Measurements from ENCODE around the gene MYLK. TPM values are rescaled to one million over a fixed set of nuclear protein-coding genes. Genes with fewer than 3 reads are reported as not detected.

MYLK gene
- total RNA-seq, 1 donor from 2014 or later, result 0.08 TPM

- no peak for DNase-seq (ENCODE audit: low spot score)
- H3K36me3 Mint-ChIP-seq (ENCODE audit: low read depth), result no peaks in the 10 kb centered on the region
- no peak overlapping the region for H3K4me3 Mint-ChIP-seq
- H3K27ac Mint-ChIP-seq, result no peak overlapping the region
- intact Hi-C loops (cut with micrococcal nuclease), result no loop called here
- peaks cover 5% of the 10 kb centered on the region for H3K9me3 Mint-ChIP-seq
- peaks cover 2% of the 10 kb centered on the region for H3K27me3 Mint-ChIP-seq (ENCODE audit: insufficient read depth)
- no peaks in the 10 kb centered on the region for H3K4me1 Mint-ChIP-seq (ENCODE audit: low read depth)
These were observed 223.2 kb downstream of the MYLK start for GRCh38 chr3:123660900-123661299.

GRCh38 chr3:123660141-123660675 is 223.9 kb downstream of the MYLK start:
- no peak overlapping the region for H3K27ac Mint-ChIP-seq
- DNase-seq (ENCODE audit: low spot score), result no peak
- peaks cover 5% of the 10 kb centered on the region for H3K9me3 Mint-ChIP-seq
- no peaks in the 10 kb centered on the region for H3K36me3 Mint-ChIP-seq (ENCODE audit: low read depth)
- intact Hi-C loops (cut with micrococcal nuclease), result no loop called here
- peaks cover 2% of the 10 kb centered on the region for H3K27me3 Mint-ChIP-seq (ENCODE audit: insufficient read depth)
- no peaks in the 10 kb centered on the region for H3K4me1 Mint-ChIP-seq (ENCODE audit: low read depth)
- no peak overlapping the region for H3K4me3 Mint-ChIP-seq

GRCh38 chr3:123658852-123659206 is 225.3 kb downstream of the MYLK start:
- DNase-seq (ENCODE audit: low spot score), result no peak
- Mint-ChIP-seq H3K4me3 (no peak overlapping the region), H3K36me3 (ENCODE audit: low read depth) (no peaks in the 10 kb centered on the region), H3K27ac (no peak overlapping the region), H3K27me3 (ENCODE audit: insufficient read depth) (peaks cover 2% of the 10 kb centered on the region), H3K9me3 (peaks cover 5% of the 10 kb centered on the region), H3K4me1 (ENCODE audit: low read depth) (no peaks in the 10 kb centered on the region)
- intact Hi-C loops (cut with micrococcal nuclease), result no loop called here

- no peak overlapping the region for H3K4me3 Mint-ChIP-seq
- no peak overlapping the region for H3K27ac Mint-ChIP-seq
- DNase-seq (ENCODE audit: low spot score), result no peak
- H3K36me3 Mint-ChIP-seq (ENCODE audit: low read depth), result no peaks in the 10 kb centered on the region
- peaks cover 2% of the 10 kb centered on the region for H3K27me3 Mint-ChIP-seq (ENCODE audit: insufficient read depth)
- intact Hi-C loops (cut with micrococcal nuclease), result no loop called here
- H3K4me1 Mint-ChIP-seq (ENCODE audit: low read depth), result no peaks in the 10 kb centered on the region
- H3K9me3 Mint-ChIP-seq, result peaks cover 5% of the 10 kb centered on the region
These were observed 225.8 kb downstream of the MYLK start for GRCh38 chr3:123658118-123658851.

- Mint-ChIP-seq H3K4me3 (no peak overlapping the region), H3K27me3 (ENCODE audit: insufficient read depth) (peaks cover 2% of the 10 kb centered on the region), H3K9me3 (peaks cover 5% of the 10 kb centered on the region), H3K27ac (no peak overlapping the region), H3K36me3 (ENCODE audit: low read depth) (no peaks in the 10 kb centered on the region), H3K4me1 (ENCODE audit: low read depth) (no peaks in the 10 kb centered on the region)
- intact Hi-C loops (cut with micrococcal nuclease), result no loop called here
- no peak for DNase-seq (ENCODE audit: low spot score)
These were observed 226.6 kb downstream of the MYLK start for GRCh38 chr3:123657568-123657967.

GRCh38 chr3:123657111-123657510 is 227.0 kb downstream of the MYLK start:
- no peak for DNase-seq (ENCODE audit: low spot score)
- peaks cover 2% of the 10 kb centered on the region for H3K27me3 Mint-ChIP-seq (ENCODE audit: insufficient read depth)

GRCh38 chr3:123656691-123657090 is 227.4 kb downstream of the MYLK start:
- Mint-ChIP-seq H3K4me1 (ENCODE audit: low read depth) (no peaks in the 10 kb centered on the region), H3K36me3 (ENCODE audit: low read depth) (no peaks in the 10 kb centered on the region), H3K4me3 (no peak overlapping the region), H3K27me3 (ENCODE audit: insufficient read depth) (peaks cover 2% of the 10 kb centered on the region), H3K27ac (no peak overlapping the region), H3K9me3 (peaks cover 5% of the 10 kb centered on the region)
- DNase-seq (ENCODE audit: low spot score), result no peak
- intact Hi-C loops (cut with micrococcal nuclease), result no loop called here

More at GRCh38 chr3:123657111-123657510, 227.0 kb downstream of the MYLK start:
- Mint-ChIP-seq H3K36me3 (ENCODE audit: low read depth) (no peaks in the 10 kb centered on the region), H3K4me1 (ENCODE audit: low read depth) (no peaks in the 10 kb centered on the region), H3K27ac (no peak overlapping the region), H3K9me3 (peaks cover 5% of the 10 kb centered on the region), H3K4me3 (no peak overlapping the region)
- intact Hi-C loops (cut with micrococcal nuclease), result no loop called here

GRCh38 chr3:123656274-123656673 is 227.9 kb downstream of the MYLK start:
- Mint-ChIP-seq H3K27ac (no peak overlapping the region), H3K4me3 (no peak overlapping the region), H3K36me3 (ENCODE audit: low read depth) (no peaks in the 10 kb centered on the region), H3K27me3 (ENCODE audit: insufficient read depth) (peaks cover 2% of the 10 kb centered on the region), H3K4me1 (ENCODE audit: low read depth) (no peaks in the 10 kb centered on the region), H3K9me3 (peaks cover 5% of the 10 kb centered on the region)
- DNase-seq (ENCODE audit: low spot score), result no peak
- intact Hi-C loops (cut with micrococcal nuclease), result no loop called here

GRCh38 chr3:123655400-123655799 is 228.7 kb downstream of the MYLK start:
- Mint-ChIP-seq H3K4me3 (no peak overlapping the region), H3K4me1 (ENCODE audit: low read depth) (no peaks in the 10 kb centered on the region), H3K27me3 (ENCODE audit: insufficient read depth) (peaks cover 2% of the 10 kb centered on the region), H3K9me3 (peaks cover 5% of the 10 kb centered on the region), H3K36me3 (ENCODE audit: low read depth) (no peaks in the 10 kb centered on the region), H3K27ac (no peak overlapping the region)
- intact Hi-C loops (cut with micrococcal nuclease), result no loop called here
- no peak for DNase-seq (ENCODE audit: low spot score)

GRCh38 chr3:123653221-123653682 is 230.9 kb downstream of the MYLK start:
- DNase-seq (ENCODE audit: low spot score), result no peak
- intact Hi-C loops (cut with micrococcal nuclease), result loop anchor here (2.0 kb wide), 1 partner anchor 70 kb away; no protein-coding TSS in a partner anchor
- no peaks in the 10 kb centered on the region for H3K4me1 Mint-ChIP-seq (ENCODE audit: low read depth)
- no peaks in the 10 kb centered on the region for H3K36me3 Mint-ChIP-seq (ENCODE audit: low read depth)
- peaks cover 5% of the 10 kb centered on the region for H3K9me3 Mint-ChIP-seq
- peaks cover 2% of the 10 kb centered on the region for H3K27me3 Mint-ChIP-seq (ENCODE audit: insufficient read depth)
- H3K4me3 Mint-ChIP-seq, result no peak overlapping the region
- no peak overlapping the region for H3K27ac Mint-ChIP-seq

GRCh38 chr3:123652342-123652984 is 231.7 kb downstream of the MYLK start:
- Mint-ChIP-seq H3K36me3 (ENCODE audit: low read depth) (no peaks in the 10 kb centered on the region), H3K4me3 (no peak overlapping the region), H3K4me1 (ENCODE audit: low read depth) (no peaks in the 10 kb centered on the region), H3K9me3 (peaks cover 5% of the 10 kb centered on the region), H3K27me3 (ENCODE audit: insufficient read depth) (peaks cover 2% of the 10 kb centered on the region), H3K27ac (no peak overlapping the region)
- no peak for DNase-seq (ENCODE audit: low spot score)
- intact Hi-C loops (cut with micrococcal nuclease), result loop anchor here (2.0 kb wide), 1 partner anchor 70 kb away; no protein-coding TSS in a partner anchor

- intact Hi-C loops (cut with micrococcal nuclease), result loop anchor here (2.0 kb wide), 1 partner anchor 71 kb away; no protein-coding TSS in a partner anchor
- H3K4me1 Mint-ChIP-seq (ENCODE audit: low read depth), result no peaks in the 10 kb centered on the region
- H3K27ac Mint-ChIP-seq, result no peak overlapping the region
- no peak overlapping the region for H3K4me3 Mint-ChIP-seq
- peaks cover 2% of the 10 kb centered on the region for H3K27me3 Mint-ChIP-seq (ENCODE audit: insufficient read depth)
- H3K36me3 Mint-ChIP-seq (ENCODE audit: low read depth), result no peaks in the 10 kb centered on the region
- DNase-seq (ENCODE audit: low spot score), result no peak
- peaks cover under 1% of the 10 kb centered on the region for H3K9me3 Mint-ChIP-seq
These were observed 232.4 kb downstream of the MYLK start for GRCh38 chr3:123651449-123652341.

All from activated T-helper 1 cell treated with anti-CD3 and anti-CD28 coated beads, Interleukin-12 subunit alpha, Interleukin-12 subunit beta, Interleukin-2, Interleukin-4 antibody, amounts not matched to agents 30 ng/mL and 10 ng/mL and 1 ng/mL, durations not matched to agents 14 hours and 24 hours and 36 hours (primary cell).